HG03095 (cell line): ENCODE results near the gene EHF.
"Not testable (repeated sequence)": the region's sequence is repeated elsewhere in the genome, so short reads cannot be mapped to it uniquely, and the experiment has no call there.

Source experiments
- ATAC-seq: cut with Tn5 transposase; IDR thresholded peaks from one replicate; pipeline ENCODE4 v1.9.1; 2021; ENCODE audit warnings: moderate library complexity; ENCODE audit not compliant: unreplicated experiment

EHF gene

GRCh38 chr11:34620820-34621792, at the start of gene EHF:
Gene EHF, plus strand, starts transcription at chr11:34621093. Its CDS starts 21,538 bp downstream, at chr11:34642631.
- no peak for ATAC-seq

- no peak for ATAC-seq
These were observed 47.4 kb upstream of the EHF start for GRCh38 chr11:34573537-34573936.

- no peak for ATAC-seq
These were observed 45.6 kb upstream of the EHF start for GRCh38 chr11:34575261-34575660.

GRCh38 chr11:34575671-34576070, 45.2 kb upstream of the EHF start:
- no peak for ATAC-seq

GRCh38 chr11:34576331-34576730, 44.6 kb upstream of the EHF start:
- no peak for ATAC-seq

GRCh38 chr11:34583818-34584217, 37.1 kb upstream of the EHF start:
- ATAC-seq: no peak

- ATAC-seq: no peak
These were observed 35.6 kb upstream of the EHF start for GRCh38 chr11:34585304-34585734.

- no peak for ATAC-seq
These were observed 35.0 kb upstream of the EHF start for GRCh38 chr11:34585735-34586487.

- ATAC-seq: no peak
These were observed 34.2 kb upstream of the EHF start for GRCh38 chr11:34586488-34587281.

GRCh38 chr11:34587282-34587677, 33.6 kb upstream of the EHF start:
- no peak for ATAC-seq

- ATAC-seq: no peak
These were observed 32.9 kb upstream of the EHF start for GRCh38 chr11:34588023-34588422.

- no peak for ATAC-seq
These were observed 32.2 kb upstream of the EHF start for GRCh38 chr11:34588701-34589100.

GRCh38 chr11:34589177-34589576, 31.7 kb upstream of the EHF start:
- not testable (repeated sequence) for ATAC-seq

- no peak for ATAC-seq
These were observed 27.8 kb upstream of the EHF start for GRCh38 chr11:34593085-34593484.

GRCh38 chr11:34594603-34595002, 26.3 kb upstream of the EHF start:
- ATAC-seq: no peak

GRCh38 chr11:34595391-34595790, 25.5 kb upstream of the EHF start:
- no peak for ATAC-seq

GRCh38 chr11:34595960-34596644, 24.8 kb upstream of the EHF start:
- ATAC-seq: no peak

GRCh38 chr11:34599406-34599945, 21.4 kb upstream of the EHF start:
- ATAC-seq: no peak

- ATAC-seq: no peak
These were observed 20.4 kb upstream of the EHF start for GRCh38 chr11:34600339-34601084.

GRCh38 chr11:34601085-34601444, 19.8 kb upstream of the EHF start:
- no peak for ATAC-seq
